ENCODE data around the gene TEX22. TPM values are rescaled to one million over a fixed set of nuclear protein-coding genes. Genes with fewer than 3 reads are reported as not detected.

Gene TEX22
- total RNA-seq, 1 experiment from 2014 or later: 0.87 TPM

- Mint-ChIP-seq H3K9me3 (no peaks in the 10 kb centered on the region), H3K27ac (no peak overlapping the region)
- POLR2A ChIA-PET: no interaction called here
Observed at GRCh38 chr14:105393151-105393550, 5.2 kb upstream of the TEX22 start.

More at GRCh38 chr14:105393151-105393550, 5.2 kb upstream of the TEX22 start:
- DNase-seq (ENCODE audit: low spot score) (no peak), ATAC-seq (no peak)
- CTCF ChIA-PET: interaction anchor here (1.7 kb wide), 1 partner anchor 97 kb away, joined by 8 read pairs; no protein-coding TSS in a partner anchor
- no peak for TF ChIP-seq JUN (CRISPR knock-in tag; IDR thresholded peaks at IDR 0.05)
- no peak for TF ChIP-seq ATF2 (CRISPR knock-in tag; IDR thresholded peaks at IDR 0.05; ENCODE audit: borderline replicate concordance, low read depth)
- TF ChIP-seq, protein P1, sequence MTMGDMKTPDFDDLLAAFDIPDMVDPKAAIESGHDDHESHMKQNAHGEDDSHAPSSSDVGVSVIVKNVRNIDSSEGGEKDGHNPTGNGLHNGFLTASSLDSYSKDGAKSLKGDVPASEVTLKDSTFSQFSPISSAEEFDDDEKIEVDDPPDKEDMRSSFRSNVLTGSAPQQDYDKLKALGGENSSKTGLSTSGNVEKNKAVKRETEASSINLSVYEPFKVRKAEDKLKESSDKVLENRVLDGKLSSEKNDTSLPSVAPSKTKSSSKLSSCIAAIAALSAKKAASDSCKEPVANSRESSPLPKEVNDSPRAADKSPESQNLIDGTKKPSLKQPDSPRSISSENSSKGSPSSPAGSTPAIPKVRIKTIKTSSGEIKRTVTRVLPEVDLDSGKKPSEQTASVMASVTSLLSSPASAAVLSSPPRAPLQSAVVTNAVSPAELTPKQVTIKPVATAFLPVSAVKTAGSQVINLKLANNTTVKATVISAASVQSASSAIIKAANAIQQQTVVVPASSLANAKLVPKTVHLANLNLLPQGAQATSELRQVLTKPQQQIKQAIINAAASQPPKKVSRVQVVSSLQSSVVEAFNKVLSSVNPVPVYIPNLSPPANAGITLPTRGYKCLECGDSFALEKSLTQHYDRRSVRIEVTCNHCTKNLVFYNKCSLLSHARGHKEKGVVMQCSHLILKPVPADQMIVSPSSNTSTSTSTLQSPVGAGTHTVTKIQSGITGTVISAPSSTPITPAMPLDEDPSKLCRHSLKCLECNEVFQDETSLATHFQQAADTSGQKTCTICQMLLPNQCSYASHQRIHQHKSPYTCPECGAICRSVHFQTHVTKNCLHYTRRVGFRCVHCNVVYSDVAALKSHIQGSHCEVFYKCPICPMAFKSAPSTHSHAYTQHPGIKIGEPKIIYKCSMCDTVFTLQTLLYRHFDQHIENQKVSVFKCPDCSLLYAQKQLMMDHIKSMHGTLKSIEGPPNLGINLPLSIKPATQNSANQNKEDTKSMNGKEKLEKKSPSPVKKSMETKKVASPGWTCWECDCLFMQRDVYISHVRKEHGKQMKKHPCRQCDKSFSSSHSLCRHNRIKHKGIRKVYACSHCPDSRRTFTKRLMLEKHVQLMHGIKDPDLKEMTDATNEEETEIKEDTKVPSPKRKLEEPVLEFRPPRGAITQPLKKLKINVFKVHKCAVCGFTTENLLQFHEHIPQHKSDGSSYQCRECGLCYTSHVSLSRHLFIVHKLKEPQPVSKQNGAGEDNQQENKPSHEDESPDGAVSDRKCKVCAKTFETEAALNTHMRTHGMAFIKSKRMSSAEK (CRISPR knock-in tag; IDR thresholded peaks at IDR 0.05; ENCODE audit: borderline replicate concordance): no peak
- TF ChIP-seq RORB (CRISPR knock-in tag; IDR thresholded peaks at IDR 0.05): no peak
- TF ChIP-seq PRRX2 (CRISPR knock-in tag; IDR thresholded peaks at IDR 0.05): no peak
- TF ChIP-seq NR1H2 (CRISPR knock-in tag; IDR thresholded peaks at IDR 0.05): no peak
- TF ChIP-seq CDX4 (CRISPR knock-in tag; IDR thresholded peaks at IDR 0.05; ENCODE audit: borderline replicate concordance): no peak
- no peak for TF ChIP-seq E2F1 (CRISPR knock-in tag; IDR thresholded peaks at IDR 0.05)
- TF ChIP-seq AFF4 (CRISPR knock-in tag; IDR thresholded peaks at IDR 0.05; ENCODE audit: borderline replicate concordance): no peak
- peaks cover 3% of the 10 kb centered on the region; the same call in 1 of the 2 replicates for H3K36me3 Mint-ChIP-seq
- H3K4me1 Mint-ChIP-seq: no peaks in the 10 kb centered on the region
- H3K27me3 Mint-ChIP-seq (ENCODE audit: low read depth): peaks cover 6% of the 10 kb centered on the region
- H3K4me3 Mint-ChIP-seq: no peak overlapping the region

Data from WTC11 (cell line).